ENCODE results near the gene CASKIN1. TPM values are rescaled to one million over a fixed set of nuclear protein-coding genes. Genes with fewer than 3 reads are reported as not detected.

The CASKIN1 gene
- total RNA-seq, 1 experiment from 2014 or later, result 2.5 TPM

DNA sequence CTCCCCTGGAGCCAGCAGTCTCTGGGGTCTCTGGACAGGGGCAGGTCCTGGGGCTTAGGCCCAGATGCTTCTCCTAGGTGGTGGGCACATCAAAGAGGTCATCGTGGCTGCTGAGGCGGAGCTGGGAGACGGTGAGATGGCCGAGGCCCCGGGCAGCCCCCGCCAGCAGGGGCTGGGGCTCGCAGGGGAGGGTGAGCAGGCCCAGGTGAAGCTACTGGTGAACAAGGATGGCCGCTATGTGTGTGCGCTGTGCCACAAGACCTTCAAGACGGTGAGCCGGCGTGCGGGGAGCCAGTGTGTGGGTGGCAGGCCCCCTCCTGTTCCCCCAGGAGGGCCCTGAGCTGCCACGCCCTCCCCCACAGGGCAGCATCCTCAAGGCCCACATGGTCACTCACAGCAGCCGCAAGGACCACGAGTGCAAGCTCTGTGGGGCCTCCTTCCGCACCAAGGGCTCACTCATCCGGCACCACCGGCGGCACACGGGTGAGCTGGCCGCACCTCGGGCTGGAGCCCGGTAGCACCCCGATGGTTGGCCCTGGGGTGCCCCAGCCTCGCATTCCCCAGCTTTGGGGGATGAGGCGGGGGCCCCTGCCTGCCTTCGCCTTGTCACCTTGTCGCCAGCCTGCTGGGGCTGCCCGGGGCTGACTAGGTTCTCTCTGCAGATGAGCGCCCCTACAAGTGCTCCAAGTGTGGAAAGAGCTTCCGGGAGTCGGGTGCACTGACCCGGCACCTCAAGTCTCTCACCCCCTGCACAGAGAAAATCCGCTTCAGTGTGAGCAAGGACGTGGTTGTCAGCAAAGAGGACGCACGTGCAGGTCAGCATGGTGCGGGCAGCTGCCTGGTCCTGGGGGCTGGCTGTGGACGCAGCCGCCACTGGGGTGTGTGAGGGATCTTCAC lies 35.9 kb upstream of the CASKIN1 start:
- DNase-seq (ENCODE audit: low spot score), result no peak

DNA sequence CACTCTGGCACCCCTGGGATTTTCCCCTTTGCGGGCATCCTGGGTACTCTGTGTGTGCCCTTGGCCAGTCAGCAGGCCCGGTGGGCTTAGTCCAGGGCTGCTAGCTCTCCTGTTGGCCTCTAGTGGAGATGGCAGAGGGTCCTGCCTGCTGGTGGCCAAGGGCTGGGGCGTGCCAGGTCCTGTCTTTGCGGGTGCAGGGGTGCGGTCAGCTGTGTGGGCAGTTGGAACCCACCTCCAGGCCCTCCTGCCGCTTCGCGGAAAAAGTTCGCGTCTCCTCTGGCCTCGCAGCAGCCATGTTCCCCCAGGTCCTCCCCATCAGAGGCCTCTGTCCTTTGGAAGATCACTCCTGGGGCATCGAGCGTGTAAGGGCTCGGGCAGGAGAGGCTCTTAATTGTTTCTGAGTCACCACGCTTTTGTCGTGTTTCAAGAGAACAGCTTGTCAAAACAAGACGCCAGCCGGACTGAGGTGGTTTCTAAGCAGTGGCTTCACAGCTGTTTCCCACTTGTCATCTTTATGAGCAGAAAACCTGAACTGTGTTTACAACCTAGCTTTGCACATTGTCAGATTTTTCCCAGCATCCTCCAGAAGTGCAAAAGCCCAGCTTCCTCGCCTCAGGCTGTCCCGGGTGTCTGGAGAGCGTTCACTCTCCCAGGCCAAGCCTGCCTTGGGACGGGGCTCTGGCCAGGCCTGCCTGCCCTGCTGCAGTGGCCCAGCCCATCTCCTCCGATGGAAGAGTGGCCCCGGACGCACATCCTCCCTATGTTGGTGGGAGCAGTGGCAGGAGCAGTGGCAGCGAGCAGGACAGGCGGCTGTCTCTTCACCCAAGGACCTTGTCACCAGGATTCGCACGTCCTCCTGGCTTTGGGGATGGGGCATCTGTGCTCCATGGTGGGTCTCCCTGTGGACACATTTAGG lies 34.9 kb upstream of the CASKIN1 start:
- DNase-seq (ENCODE audit: low spot score), result no peak

DNA sequence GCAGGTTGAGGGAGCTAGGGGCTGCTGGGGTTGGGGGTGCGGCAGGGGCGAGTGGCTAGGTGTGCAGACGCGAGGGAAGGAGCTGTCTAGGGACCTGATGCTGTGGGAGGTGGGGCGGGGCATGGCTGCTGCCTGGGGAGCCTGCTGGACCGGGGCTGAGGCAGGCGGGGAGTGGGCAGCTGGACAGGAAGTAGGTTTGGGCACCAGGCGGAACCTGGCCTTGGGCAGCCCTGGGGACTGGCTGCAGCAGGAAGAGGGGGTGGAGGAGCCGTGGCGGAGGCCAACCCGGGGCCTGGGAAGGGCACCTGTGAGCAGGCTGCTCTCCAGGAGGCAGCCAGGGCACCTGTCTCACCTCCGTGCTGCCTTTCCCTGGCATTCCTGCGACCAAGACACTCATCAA lies 34.0 kb upstream of the CASKIN1 start:
- DNase-seq (ENCODE audit: low spot score), result no peak

DNA sequence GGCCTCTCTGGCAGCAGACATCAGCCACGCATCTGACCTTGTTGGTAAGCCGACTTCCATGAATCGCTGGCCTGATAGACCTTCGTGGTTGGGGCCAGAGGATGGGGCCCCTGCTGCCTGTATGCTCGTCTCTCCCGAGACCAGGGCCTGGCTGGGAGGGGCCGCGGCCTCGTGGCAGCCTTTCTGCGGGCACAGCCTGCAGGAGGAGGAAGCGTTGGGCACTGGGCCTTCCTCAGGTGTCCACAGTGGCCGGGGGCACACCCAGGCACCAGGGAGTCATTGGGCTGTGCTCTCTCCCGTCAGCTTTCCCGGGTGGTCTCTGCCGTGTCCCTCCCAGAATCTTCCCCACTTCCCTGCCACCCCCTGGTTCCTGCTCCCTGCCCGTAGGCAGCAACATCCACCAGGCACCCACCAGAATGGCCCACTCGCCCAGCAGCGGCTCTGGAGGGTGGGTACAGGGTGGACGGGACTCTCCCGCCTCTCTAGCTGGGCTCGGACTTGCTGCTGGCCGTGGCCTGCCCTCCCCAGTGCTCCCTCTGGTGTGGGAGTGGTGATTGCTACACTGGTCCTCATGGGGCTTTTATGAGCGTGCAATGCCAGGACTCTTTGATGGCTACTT lies 33.3 kb upstream of the CASKIN1 start:
- DNase-seq (ENCODE audit: low spot score), result no peak

DNA sequence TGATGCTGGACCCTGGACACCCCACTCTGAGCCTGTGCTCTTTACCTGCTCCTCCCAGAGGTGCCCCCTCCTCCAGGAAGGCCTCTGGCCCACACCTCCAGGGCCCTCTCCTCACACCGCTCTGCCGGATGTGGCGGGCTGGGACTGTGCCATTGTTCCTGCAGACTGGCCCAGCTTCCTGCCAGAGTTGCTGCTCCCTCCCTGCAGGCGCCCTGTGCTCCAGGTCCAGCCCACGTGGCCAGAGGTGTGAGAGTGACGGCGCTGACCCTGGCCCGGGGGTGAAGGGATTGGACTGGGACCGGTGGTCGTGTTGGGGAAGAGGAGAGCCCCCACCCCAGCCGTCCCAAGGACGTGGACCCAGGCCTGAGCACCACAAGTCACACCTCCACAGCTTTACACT lies 32.7 kb upstream of the CASKIN1 start:
- DNase-seq (ENCODE audit: low spot score), result no peak

DNA sequence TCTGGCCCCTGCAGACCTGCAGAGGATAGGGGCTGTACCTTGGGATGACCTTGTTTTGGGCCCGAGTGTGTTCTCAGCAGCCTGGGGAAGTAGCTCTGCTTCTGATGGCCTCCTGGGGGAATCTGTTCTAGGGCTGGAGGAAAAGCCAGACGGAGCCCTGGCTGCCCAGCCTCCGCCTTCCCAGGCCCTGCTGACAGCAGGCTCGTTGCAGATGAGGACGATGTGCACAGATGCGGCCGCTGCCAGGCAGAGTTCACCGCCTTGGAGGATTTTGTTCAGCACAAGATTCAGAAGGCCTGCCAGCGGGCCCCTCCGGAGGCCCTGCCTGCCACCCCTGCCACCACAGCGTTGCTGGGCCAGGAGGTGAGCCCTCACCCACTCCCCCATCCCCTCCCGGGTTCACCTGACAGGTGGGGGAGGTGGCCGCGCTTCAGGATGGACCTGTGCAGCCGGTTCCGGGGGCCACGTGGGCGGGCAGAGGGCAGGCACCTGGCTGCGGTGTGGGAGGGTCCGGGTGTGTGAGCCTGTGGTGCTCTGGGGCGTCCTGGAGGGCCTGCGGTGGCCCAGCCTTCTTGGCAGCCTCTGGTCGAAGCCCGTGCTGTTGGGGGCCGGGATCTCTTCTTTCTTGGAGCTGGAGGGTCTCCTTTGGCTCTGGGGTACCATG lies 31.9 kb upstream of the CASKIN1 start:
- DNase-seq (ENCODE audit: low spot score), result no peak

DNA sequence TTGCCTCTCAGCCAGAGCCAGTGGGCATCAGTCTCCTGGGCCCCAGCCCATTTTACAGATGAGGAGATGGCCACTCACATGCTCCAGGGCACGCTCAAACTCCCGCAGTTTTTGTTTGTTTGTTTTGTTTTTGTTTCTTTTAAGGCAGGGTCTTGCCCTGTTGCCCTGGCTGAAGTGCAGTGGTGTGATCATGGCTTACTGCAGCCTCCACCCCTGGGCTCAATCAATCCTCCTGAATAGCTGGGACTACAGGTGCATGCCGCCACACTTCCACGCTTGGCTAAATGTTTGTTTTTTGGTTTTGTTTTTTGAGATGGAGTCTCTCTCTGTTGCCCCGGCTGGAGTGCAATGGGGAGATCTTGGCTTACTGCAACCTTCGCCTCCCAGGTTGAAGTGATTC lies 30.5 kb upstream of the CASKIN1 start:
- DNase-seq (ENCODE audit: low spot score), result no peak

DNA sequence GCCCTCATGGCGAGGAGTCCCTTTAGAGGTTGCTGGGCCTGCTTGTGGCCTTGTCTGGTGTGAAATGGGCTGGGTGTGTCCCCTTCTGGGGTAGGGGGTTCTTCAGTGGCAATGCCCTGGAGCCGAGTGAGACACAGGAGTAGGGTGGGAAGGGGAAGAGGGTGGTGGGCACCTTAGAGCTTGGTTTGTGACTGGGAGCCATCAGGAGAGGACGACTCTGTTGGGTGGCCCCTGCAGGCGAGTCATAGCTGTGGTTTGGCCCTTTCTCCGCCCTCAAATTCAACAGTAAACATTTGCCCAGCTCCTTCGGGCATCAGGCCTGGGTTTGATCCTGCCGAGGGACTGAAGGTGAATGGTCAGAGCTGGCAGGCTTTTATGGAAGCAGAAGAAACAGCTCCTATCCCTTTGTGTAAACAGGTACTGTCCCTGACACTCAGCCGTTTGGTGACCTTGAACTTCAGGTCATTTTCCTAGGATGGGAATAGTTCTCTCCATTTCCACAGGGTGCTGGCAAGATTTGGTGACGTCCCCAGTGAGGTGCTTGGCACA lies 29.9 kb upstream of the CASKIN1 start:
- DNase-seq (ENCODE audit: low spot score), result peak; percentile 38

DNA sequence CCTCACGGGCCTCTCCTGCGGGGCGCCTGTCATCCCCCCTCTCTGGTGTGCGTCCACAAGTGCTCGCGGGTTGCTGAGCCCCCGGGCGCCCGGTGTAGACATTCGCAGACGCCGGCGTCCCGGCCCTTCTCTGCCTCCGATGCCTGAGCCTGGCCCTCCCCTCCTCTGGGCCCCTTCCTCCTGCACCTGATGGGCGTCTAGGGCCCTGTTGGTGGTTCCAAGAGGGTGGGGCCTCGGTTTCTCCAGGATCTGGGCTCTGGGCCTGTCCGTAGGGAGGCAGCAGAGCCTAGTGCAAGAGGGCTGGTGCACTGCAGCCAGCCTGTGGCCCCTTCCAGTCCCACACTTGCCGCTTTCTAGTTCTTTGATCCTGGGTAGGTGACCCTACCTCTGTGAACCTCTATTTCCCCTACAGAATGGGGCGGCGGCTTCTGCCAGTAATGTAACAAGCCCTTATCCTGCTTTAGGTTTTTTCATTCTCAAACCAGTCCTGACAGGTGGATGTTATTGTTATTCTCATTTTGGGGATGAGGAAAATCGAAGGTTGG lies 27.6 kb upstream of the CASKIN1 start:
- peak; percentile 61 for DNase-seq (ENCODE audit: low spot score)

DNA sequence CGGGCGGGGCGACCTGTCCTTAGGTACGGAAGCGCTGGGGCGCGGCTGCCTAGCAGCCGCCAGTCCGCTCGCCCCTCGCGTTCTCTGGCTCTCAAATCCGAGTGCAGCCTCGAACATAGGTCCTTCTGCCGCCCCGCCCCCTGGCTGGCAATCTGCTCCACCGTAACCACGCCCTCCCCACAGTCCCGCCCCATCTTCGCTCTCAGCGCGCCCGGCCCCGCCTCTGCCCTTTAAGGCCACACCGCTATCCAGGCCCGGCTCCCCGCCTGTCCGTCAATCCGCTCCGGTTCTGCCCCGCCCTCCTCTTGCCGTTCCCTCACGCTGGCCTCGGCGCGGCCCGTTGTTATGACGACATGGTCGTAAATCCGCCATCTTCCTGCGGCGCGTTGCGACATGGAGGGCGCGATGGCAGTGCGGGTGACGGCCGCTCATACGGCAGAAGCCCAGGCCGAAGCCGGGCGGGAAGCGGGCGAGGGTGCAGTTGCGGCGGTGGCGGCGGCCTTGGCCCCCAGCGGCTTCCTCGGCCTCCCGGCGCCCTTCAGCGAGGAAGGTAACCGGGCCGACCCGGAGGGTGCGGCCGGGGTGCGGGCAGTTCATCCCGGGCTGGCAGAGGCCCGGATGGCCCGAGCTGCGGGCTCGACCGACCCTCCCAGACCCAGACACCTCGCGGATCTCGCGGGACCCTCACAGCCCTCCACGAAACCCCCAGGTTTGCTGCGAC lies 27.0 kb upstream of the CASKIN1 start, which contains the start of gene E4F1:
TSS of gene E4F1 (plus strand) at position 371 of the 721 bp plus-strand sequence. CDS start at position 394, 23 bp downstream.
- peak; percentile 98 for DNase-seq (ENCODE audit: low spot score)

DNA sequence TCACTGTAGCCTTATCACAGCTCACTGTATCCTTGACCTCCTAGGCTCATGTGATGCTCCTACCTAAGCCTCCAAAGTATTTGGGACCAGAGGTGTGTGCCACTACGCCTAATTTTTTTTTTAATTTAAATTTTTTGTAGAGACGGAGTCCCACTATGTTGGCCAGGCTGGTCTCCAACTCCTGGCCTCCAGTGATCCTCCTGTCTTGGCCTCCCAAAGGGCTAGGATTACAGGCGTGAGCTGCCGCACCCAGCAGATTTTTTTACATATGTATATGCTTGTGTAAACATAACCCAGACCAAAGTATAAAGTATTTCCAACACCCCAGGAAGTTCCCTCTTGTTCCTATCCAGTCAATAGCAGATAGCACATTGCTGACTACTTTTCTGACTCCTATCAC lies 19.9 kb upstream of the CASKIN1 start:
- DNase-seq (ENCODE audit: low spot score), result no peak

DNA sequence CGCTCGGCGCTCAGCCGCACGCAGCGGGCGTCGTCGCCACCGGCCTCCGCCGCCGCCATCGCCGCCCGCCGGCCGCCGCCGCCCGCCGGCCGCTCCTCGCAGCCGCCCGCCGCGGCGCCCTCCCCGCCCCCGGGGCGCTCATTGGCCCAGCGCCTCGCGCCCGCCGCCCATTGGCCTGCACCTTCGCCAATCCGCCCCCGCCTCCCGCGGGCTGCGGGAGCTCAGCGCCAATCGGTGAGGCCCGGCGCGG lies 18.2 kb upstream of the CASKIN1 start, which contains the start of gene PGP:
TSS of gene PGP (minus strand) at position 122 of the 250 bp plus-strand sequence. CDS start at position 59, 63 bp downstream.
- no peak for DNase-seq (ENCODE audit: low spot score)

DNA sequence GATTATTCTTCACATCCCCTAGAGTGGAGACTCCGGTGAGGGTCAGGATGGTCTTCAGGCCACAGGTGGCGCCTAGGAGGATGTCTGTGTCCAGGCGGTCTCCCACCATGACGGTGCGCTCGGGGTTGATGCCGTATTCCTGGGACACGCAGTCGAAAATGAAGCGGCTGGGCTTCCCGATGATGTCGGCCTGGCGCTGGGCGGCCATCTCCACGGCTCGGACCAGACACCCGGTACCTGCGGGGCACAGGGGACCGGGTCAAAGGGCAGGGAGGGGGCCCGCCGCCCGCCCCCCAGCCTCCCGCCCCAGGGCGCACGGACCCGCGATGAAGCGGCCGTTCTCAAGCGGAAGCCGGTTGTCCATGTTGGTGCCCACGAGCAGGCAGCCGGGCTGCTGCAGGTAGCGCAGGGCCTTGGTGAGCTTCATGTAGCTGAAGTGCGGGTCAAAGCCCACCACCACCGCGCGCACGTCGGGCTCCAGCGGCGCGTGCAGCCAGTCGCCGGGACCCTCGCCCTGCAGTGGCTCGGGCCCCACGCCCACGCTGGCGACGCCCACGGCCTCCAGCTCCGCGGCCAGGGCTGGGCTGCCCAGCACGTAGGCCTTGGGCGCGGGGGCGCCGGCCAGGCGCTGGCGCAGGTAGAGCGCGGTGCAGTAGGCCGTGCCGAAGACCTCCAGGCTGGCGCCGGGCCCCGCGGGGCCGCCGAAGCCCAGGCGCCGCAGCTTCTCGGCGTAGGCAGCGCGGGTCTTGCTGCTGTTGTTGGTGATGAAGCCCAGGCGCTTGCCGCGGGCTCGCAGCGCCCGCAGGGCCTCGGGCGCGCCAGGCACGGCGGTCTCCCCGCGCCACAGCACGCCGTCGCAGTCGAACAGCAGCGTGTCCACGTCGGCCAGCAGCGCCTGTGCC lies 17.7 kb upstream of the CASKIN1 start:
- DNase-seq (ENCODE audit: low spot score), result no peak

DNA sequence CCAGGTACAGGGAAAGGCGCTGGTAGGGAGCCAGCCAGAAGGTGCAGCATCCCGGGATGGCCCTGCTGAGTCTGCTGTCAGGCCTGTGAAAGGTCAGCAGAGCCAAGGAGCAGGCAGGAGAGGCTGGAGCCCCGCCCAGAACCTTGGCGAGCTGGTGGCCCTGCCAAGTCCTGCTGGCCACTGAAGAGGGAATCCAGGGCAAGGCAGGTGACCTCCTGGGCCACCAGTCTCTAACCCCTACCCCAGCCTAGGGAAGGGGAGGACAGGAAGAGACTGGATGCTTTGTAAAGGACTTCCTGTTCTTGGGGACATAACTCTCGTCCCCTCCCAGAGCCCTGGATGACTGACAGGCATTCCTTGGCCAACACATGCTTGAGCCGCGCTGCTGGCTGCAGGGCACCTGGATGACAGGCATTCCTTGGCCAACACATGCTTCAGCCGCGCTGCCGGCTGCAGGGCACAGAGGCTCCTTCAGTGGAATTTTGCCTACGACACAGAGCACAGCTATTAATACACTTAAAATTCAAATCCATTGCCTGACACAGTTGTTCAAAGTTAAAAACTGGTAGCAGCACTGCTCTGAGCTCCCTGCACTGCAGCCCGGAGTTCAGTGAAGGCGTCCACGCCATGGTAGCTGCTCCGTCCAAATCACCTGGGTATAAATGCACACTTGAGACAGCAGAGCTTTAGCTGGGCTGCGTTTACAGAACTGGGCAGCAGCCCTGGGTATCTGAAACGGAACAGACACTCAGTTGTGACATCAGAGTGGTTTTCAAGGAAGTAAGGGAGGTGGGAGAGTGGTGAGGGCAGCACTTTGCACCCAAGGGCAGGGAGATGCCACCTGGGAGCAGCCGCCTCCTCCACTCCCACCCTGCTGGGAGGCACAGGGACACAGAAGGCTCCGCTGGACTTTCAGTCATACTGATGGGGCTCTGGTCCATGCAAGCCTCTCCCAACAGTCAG lies 16.2 kb upstream of the CASKIN1 start:
- DNase-seq (ENCODE audit: low spot score), result peak; percentile 67

DNA sequence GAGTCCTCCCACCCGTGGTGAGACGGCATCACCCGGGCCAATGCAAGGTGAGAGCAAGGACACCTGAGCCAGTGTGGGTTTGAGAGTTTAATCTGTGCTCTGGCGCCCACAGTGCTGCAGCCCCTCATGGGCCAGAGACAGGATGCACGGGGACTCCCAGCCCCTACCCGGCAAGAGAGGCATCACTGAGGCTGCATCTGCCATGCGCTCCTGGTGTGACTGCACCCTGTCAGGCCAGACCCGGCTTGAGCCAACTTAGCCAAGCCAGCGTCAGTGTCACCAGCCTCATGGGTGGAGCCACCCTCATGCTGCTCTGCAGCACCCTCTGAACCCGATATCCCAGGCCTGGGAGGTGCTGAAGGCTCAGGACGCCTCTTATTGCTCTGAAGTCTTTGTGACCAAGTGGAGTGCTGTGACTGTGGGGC lies 15.5 kb upstream of the CASKIN1 start:
- no peak for DNase-seq (ENCODE audit: low spot score)

DNA sequence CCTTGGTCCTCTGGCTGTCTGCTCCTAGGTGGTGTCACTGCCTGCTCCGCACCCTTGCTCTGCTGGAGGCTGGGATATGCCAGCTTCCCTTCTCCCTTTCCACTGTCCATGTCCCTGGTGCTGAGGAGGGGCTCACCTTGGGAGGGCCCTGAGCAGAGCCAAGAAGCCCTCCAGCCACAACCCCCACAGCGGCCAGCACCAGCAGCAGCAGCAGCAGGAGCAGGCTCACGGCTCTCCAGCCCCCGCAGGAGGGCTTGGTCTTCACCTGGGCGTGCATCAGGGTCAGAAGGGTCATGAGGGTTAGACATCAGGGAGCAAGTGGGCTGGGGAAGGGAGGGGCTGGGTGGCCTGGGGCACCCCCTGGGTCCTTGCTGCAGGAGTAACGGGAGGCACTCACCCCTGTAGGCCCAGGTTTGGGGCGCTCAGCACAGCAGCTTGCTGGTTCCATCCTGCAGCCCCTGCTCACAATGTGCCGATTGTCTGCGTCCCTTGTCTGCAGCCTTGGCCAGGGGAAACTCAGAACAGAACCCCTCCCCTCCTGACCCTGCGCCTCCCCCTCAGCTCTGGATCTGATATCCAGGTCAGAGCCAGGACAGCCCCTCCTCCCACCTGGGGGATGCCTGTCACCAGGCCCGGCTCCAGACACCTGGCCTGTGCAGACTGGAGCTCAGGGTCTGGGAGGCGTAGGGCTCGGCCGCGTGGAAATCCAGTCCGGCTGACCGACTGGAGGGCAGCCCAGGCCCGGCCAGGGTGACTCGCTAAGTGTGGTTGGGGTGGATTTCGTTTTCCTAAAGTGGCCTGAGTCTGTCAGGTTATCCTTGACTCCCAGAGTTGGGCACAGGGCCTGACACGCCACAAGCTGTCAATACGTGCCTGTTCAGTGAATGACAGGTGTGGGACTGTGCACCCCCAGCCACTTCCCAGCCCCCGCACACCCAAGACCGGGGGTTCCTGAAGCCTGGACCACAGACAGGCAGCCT lies 14.3 kb upstream of the CASKIN1 start, which contains the start of gene BRICD5:
TSS of gene BRICD5 (minus strand) at position 478 of the 980 bp plus-strand sequence. CDS start at position 448, 30 bp downstream.
- no peak for DNase-seq (ENCODE audit: low spot score)

DNA sequence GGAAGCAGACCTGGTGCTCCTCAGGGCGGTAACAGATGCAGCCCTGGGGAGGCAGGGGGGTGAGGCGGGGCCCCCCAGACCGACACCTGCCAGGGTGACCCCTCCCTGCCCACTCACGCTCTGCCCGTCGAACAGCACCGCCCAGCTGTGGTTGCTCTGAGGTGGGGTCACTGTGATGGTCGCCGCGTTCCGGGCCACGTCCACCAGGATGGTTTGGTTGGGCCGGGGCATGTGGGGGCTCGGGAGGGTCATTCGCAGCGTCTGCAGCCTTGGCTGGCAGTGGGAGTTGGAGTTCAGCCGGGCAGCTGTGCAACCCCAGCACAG lies 13.6 kb upstream of the CASKIN1 start:
- DNase-seq (ENCODE audit: low spot score), result no peak

Data from HT-29 (cell line).